PC-3 (cell line): ENCODE data around the gene ACP7. TPM values are rescaled to one million over a fixed set of nuclear protein-coding genes. Genes with fewer than 3 reads are reported as not detected.
A peak's percentile ranks its signal among the peaks of the same experiment; 100 is the strongest.

Experiments used
- ATAC-seq: fragments of 200-7000 bp; cut with Tn5 transposase; 2 replicates; pipeline ENCODE4 v1.9.1; 2020; ENCODE audit warnings: mild to moderate bottlenecking, moderate library complexity
- BruUV-seq: library from RNA; stranded (reverse); fragments of 400-500 nt; replicated peaks from 2 replicates; lab custom pipeline; 2021; lab: Mats Ljungman, UMichigan
- CTCF ChIA-PET: fragments of 300-600 bp; sonication (Branson Sonifier 250); formaldehyde crosslinking; loops from one replicate; lab custom pipeline; 2022; ENCODE audit warnings: antibody characterized with exemption; lab: Charles Lee
- POLR2A ChIA-PET: fragments of 300-600 bp; sonication (Branson Sonifier 250); formaldehyde crosslinking; loops from one replicate; lab custom pipeline; 2022; ENCODE audit warnings: antibody characterized with exemption; ENCODE audit not compliant: unreplicated experiment; lab: Charles Lee
- DNase-seq: peaks from one replicate; pipeline ENCODE4 v3.0.0-alpha.2; 2015
- H2AFZ ChIP-seq: fragments of 300-600 bp; sonication (generic); 2 replicates; pipeline ENCODE4 v1.6.0; 2016; ENCODE audit warnings: antibody characterized with exemption, low read length
- H3F3A ChIP-seq: fragments of 300-600 bp; sonication (generic); one replicate; pipeline ENCODE4 v1.6.0; 2017; ENCODE audit warnings: antibody characterized with exemption, low read length, control low read depth, mild to moderate bottlenecking; ENCODE audit not compliant: unreplicated experiment
- H3K27ac ChIP-seq: fragments of 300-600 bp; sonication (generic); 2 replicates; pipeline ENCODE4 v1.5.1; 2016; ENCODE audit warnings: mild to moderate bottlenecking, low read length
- H3K27me3 ChIP-seq: fragments of 300-600 bp; sonication (generic); 2 replicates; pipeline ENCODE4 v1.6.1; 2016; ENCODE audit warnings: low read length, mixed read lengths
- H3K36me3 ChIP-seq: fragments of 300-600 bp; sonication (generic); 2 replicates; pipeline ENCODE4 v1.6.1; 2016; ENCODE audit warnings: low read depth, mixed run types, low read length, mixed read lengths
- H3K4me1 ChIP-seq: fragments of 300-600 bp; sonication (generic); 2 replicates; pipeline ENCODE4 v1.5.1; 2016; ENCODE audit warnings: low read length; ENCODE audit not compliant: insufficient read depth
- H3K4me2 ChIP-seq: fragments of 300-600 bp; sonication (generic); 2 replicates; pipeline ENCODE4 v1.6.0; 2016; ENCODE audit warnings: low read length
- H3K4me3 ChIP-seq: fragments of 300-600 bp; sonication (generic); 2 replicates; pipeline ENCODE4 v1.5.1; 2016; ENCODE audit warnings: mild to moderate bottlenecking, low read length, mixed read lengths
- H3K79me2 ChIP-seq: fragments of 300-600 bp; sonication (generic); 2 replicates; pipeline ENCODE4 v1.6.1; 2017; ENCODE audit warnings: low read length, mixed read lengths
- H3K9ac ChIP-seq: fragments of 300-600 bp; sonication (generic); 2 replicates; pipeline ENCODE4 v1.6.0; 2016; ENCODE audit warnings: mild to moderate bottlenecking, low read length
- H3K9me2 ChIP-seq: fragments of 300-600 bp; sonication (generic); replicated peaks from 2 replicates; pipeline ENCODE4 v1.6.1; 2016; ENCODE audit warnings: mixed run types, low read length, mixed read lengths
- H3K9me3 ChIP-seq: fragments of 300-600 bp; sonication (generic); 2 replicates; pipeline ENCODE4 v1.6.1; 2016; ENCODE audit warnings: low read length, mixed read lengths
- H4K20me1 ChIP-seq: fragments of 300-600 bp; sonication (generic); 2 replicates; pipeline ENCODE4 v1.6.1; 2016; ENCODE audit warnings: low read length, mixed read lengths
- CTCF ChIP-seq: fragments of 300-600 bp; sonication (generic); conservative IDR thresholded peaks from 2 replicates; pipeline ENCODE4 v1.5.1; 2017; ENCODE audit warnings: antibody characterized with exemption, low read depth, mild to moderate bottlenecking, low read length
- EZH2 ChIP-seq: fragments of 300-600 bp; sonication (generic); IDR thresholded peaks from one replicate; pipeline ENCODE4 v1.6.1; 2017; ENCODE audit warnings: antibody characterized with exemption, mild to moderate bottlenecking, low read length; ENCODE audit not compliant: unreplicated experiment
- EZH2phosphoT487 ChIP-seq: fragments of 300-600 bp; sonication (generic); IDR thresholded peaks from 2 replicates; pipeline ENCODE4 v1.6.1; 2018; ENCODE audit warnings: mild to moderate bottlenecking, antibody characterized with exemption, low read length, borderline replicate concordance
- intact Hi-C: fragments of 100-400 bp; cut with micrococcal nuclease; formaldehyde crosslinking; loops from 2 replicates; pipeline ENCODE4 v1.9.0; 2023
- total RNA-seq: library from RNA; depleted of rRNA; stranded (reverse); fragments of >200 nt; gene quantifications from 2 replicates; pipeline ENCODE4 v1.2.3, GENCODE V29; 2014

Gene ACP7
- total RNA-seq, 1 experiment from 2014 or later = 5.0 TPM

GRCh38 chr19:39150807-39151600 is 66.8 kb downstream of the ACP7 start:
- Histone ChIP-seq H3K9me2 (no peaks in the 10 kb centered on the region), H4K20me1 (no peaks in the 10 kb centered on the region), H3K36me3 (no peaks in the 10 kb centered on the region), H3F3A (no peaks in the 10 kb centered on the region), H3K9me3 (no peaks in the 10 kb centered on the region), H3K79me2 (peaks cover 66% of the 10 kb centered on the region), H3K4me1 (peaks cover 24% of the 10 kb centered on the region), H2AFZ (no peak overlapping the region), H3K27me3 (no peaks in the 10 kb centered on the region), H3K4me3 (no peak overlapping the region), H3K4me2 (no peak overlapping the region), H3K27ac (no peak overlapping the region), H3K9ac (no peak overlapping the region)
- no TSS peak for BruUV-seq
- DNase-seq (no peak), ATAC-seq (no peak)
- CTCF ChIA-PET = no interaction called here
- POLR2A ChIA-PET = no interaction called here
- TF ChIP-seq EZH2 = no peak
- no peak for TF ChIP-seq EZH2phosphoT487
- no peak for TF ChIP-seq CTCF
- intact Hi-C loops = no loop called here

GRCh38 chr19:39152066-39152465 is 67.9 kb downstream of the ACP7 start:
- Histone ChIP-seq H3K27me3 (no peaks in the 10 kb centered on the region), H3K4me1 (peaks cover 32% of the 10 kb centered on the region), H3K27ac (no peak overlapping the region), H3K9ac (no peak overlapping the region), H4K20me1 (no peaks in the 10 kb centered on the region), H3K79me2 (peaks cover 63% of the 10 kb centered on the region), H2AFZ (no peak overlapping the region), H3K4me2 (no peak overlapping the region), H3K4me3 (no peak overlapping the region), H3K9me2 (no peaks in the 10 kb centered on the region), H3K36me3 (no peaks in the 10 kb centered on the region), H3K9me3 (no peaks in the 10 kb centered on the region), H3F3A (no peaks in the 10 kb centered on the region)
- intact Hi-C loops = no loop called here
- POLR2A ChIA-PET = no interaction called here
- TF ChIP-seq CTCF (no peak), EZH2phosphoT487 (no peak), EZH2 (no peak)
- ATAC-seq = no peak
- BruUV-seq = no TSS peak
- CTCF ChIA-PET = no interaction called here
- DNase-seq = no peak

GRCh38 chr19:39154100-39154628 is 70.0 kb downstream of the ACP7 start:
- DNase-seq (no peak), ATAC-seq (no peak)
- H3F3A ChIP-seq = no peaks in the 10 kb centered on the region
- CTCF ChIA-PET = no interaction called here
- H3K9ac ChIP-seq = 0 out of 2 replicates have a peak overlapping the region, but pooled peaks have one; percentile 25
- intact Hi-C loops = no loop called here
- H3K79me2 ChIP-seq = peaks cover 68% of the 10 kb centered on the region
- no peak overlapping the region for H3K4me3 ChIP-seq
- no peaks in the 10 kb centered on the region for H3K9me3 ChIP-seq
- TF ChIP-seq EZH2 (no peak), CTCF (no peak), EZH2phosphoT487 (no peak)
- POLR2A ChIA-PET = no interaction called here
- H3K27me3 ChIP-seq = no peaks in the 10 kb centered on the region
- no peaks in the 10 kb centered on the region for H3K36me3 ChIP-seq
- no TSS peak for BruUV-seq
- no peak overlapping the region for H2AFZ ChIP-seq
- H4K20me1 ChIP-seq = no peaks in the 10 kb centered on the region
- peak overlapping the region; percentile 81 for H3K27ac ChIP-seq
- H3K4me2 ChIP-seq = peak overlapping the region; percentile 59
- peaks cover 32% of the 10 kb centered on the region for H3K4me1 ChIP-seq
- H3K9me2 ChIP-seq = no peaks in the 10 kb centered on the region
